Naive thymus-derived CD4-positive, alpha-beta T cell (primary cell): ENCODE results near the gene KIF2A. TPM values are rescaled to one million over a fixed set of nuclear protein-coding genes. Genes with fewer than 3 reads are reported as not detected.

Experiments
- ATAC-seq: fragments of 150-1000 bp; cut with Tn5 transposase; 2 replicates; pipeline ENCODE4 v1.10.0; 2021; ENCODE audit warnings: mild to moderate bottlenecking, moderate library complexity
- CTCF ChIA-PET: fragments of 350-600 bp; sonication (Branson Sonifier 250); formaldehyde crosslinking; loops from one replicate; lab custom pipeline; 2021; ENCODE audit warnings: antibody characterized with exemption; lab: Charles Lee
- POLR2A ChIA-PET: fragments of 350-600 bp; sonication (Branson Sonifier 250); formaldehyde crosslinking; loops from one replicate; lab custom pipeline; 2021; ENCODE audit warnings: antibody characterized with exemption, inconsistent platforms; lab: Charles Lee
- DNase-seq, 9 donors: peaks; one replicate each; pipeline versions ENCODE4 v3.0.0 to v3.0.0-alpha.2; 2020 to 2022; ENCODE audit warnings: mixed read lengths in 1 of 9
- H3K27ac ChIP-seq: one replicate; pipeline ENCODE4 v1.7.0; 2013; ENCODE audit warnings: mild to moderate bottlenecking, low read depth, low read length, moderate library complexity
- H3K27me3 ChIP-seq, 2 donors: one replicate each; pipeline ENCODE4 v1.7.0; 2013; ENCODE audit warnings: low read length in 2 of 2, mild to moderate bottlenecking in 2 of 2, moderate library complexity in 2 of 2; ENCODE audit not compliant: control insufficient read depth in 2 of 2, insufficient read depth in 2 of 2
- H3K36me3 ChIP-seq, 3 experiments: 1 replicate in 2 of 3; 2 replicates in 1 of 3; pipeline ENCODE4 v1.7.0; 2013; ENCODE audit warnings: low read length in 3 of 3, mild to moderate bottlenecking in 3 of 3, moderate library complexity in 1 of 3; ENCODE audit not compliant: insufficient read depth in 3 of 3, control insufficient read depth in 2 of 3
- H3K4me1 ChIP-seq, 2 donors: one replicate each; pipeline ENCODE4 v1.7.0; 2013; ENCODE audit warnings: low read length in 2 of 2, mild to moderate bottlenecking in 2 of 2, moderate library complexity in 1 of 2; ENCODE audit not compliant: control insufficient read depth in 2 of 2, insufficient read depth in 2 of 2
- H3K4me3 ChIP-seq: 2 replicates; pipeline ENCODE4 v1.7.0; 2013; ENCODE audit warnings: mild to moderate bottlenecking, low read length
- H3K9me3 ChIP-seq, 3 experiments: 1 replicate in 2 of 3; 2 replicates in 1 of 3; pipeline ENCODE4 v1.7.0; 2013; ENCODE audit warnings: low read length in 3 of 3; ENCODE audit not compliant: control insufficient read depth in 2 of 3
- H3K27ac Mint-ChIP-seq, 9 donors: one replicate each; pipeline ENCODE4 v1.8.0; 2020 to 2022; ENCODE audit warnings: mixed read lengths in 9 of 9, mild to moderate bottlenecking in 8 of 9, moderate library complexity in 5 of 9, inconsistent platforms in 2 of 9
- H3K27me3 Mint-ChIP-seq, 5 donors: one replicate each; pipeline ENCODE4 v1.8.0; 2021 to 2022; ENCODE audit warnings: mixed read lengths in 5 of 5, mild to moderate bottlenecking in 1 of 5
- H3K36me3 Mint-ChIP-seq, 5 donors: one replicate each; pipeline ENCODE4 v1.8.0; 2020 to 2022; ENCODE audit warnings: mixed read lengths in 5 of 5, mild to moderate bottlenecking in 3 of 5, inconsistent platforms in 1 of 5
- H3K4me1 Mint-ChIP-seq, 7 donors: one replicate each; pipeline ENCODE4 v1.8.0; 2020 to 2022; ENCODE audit warnings: mixed read lengths in 7 of 7, mild to moderate bottlenecking in 3 of 7, inconsistent platforms in 1 of 7
- H3K4me3 Mint-ChIP-seq, 10 donors: one replicate each; pipeline ENCODE4 v1.8.0; 2020 to 2022; ENCODE audit warnings: mild to moderate bottlenecking in 10 of 10, mixed read lengths in 10 of 10, moderate library complexity in 6 of 10, inconsistent platforms in 2 of 10
- H3K9me3 Mint-ChIP-seq, 11 donors: one replicate each; pipeline ENCODE4 v1.8.0; 2020 to 2022; ENCODE audit warnings: mixed read lengths in 11 of 11, mild to moderate bottlenecking in 4 of 11, inconsistent platforms in 1 of 11, moderate library complexity in 1 of 11
- intact Hi-C, 2 donors: fragments of 100-400 bp; cut with micrococcal nuclease; formaldehyde crosslinking; loops; one replicate each; pipeline ENCODE4 v1.15.1; 2023
- polyA plus RNA-seq, 2 donors: library from polyadenylated mRNA; unstranded; fragments of 300-500 nt; fragmentation: Illumina TruSeq; gene quantifications; one replicate each; pipeline ENCODE4 v1.2.3, GENCODE V29; 2021
- total RNA-seq, 6 experiments: library from RNA in 5 of 6; stranded (reverse) in 5 of 6; gene quantifications; 1 replicate in 5 of 6; 2 replicates in 1 of 6; pipeline ENCODE4 v1.2.3 and lab custom pipeline; 2021 to 2026

KIF2A gene
- total and polyA plus RNA-seq, 7 experiments from 2014 or later = 73.5 to 179 (median 142) TPM

DNA sequence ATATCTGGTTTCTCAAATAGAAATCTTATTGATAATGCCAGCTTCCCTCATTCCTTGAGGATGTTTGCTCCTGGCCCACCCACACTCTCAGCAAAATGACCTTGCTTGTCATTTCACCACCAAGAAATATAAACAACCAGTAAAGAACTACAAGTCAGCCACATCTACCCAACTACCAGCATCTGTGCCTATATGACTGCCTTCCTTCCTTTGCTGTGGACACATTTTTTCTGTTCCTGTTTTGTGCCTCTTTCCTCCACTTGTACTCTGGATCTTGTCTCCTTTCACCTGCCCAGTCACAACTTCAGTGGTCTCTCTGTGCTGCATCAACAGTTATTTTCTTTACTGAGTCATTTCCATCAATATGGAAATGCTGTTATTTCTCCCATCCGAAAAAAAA, 20.3 kb downstream of the KIF2A start:
- POLR2A ChIA-PET = no interaction called here
- H3K4me1 Mint-ChIP-seq = peaks cover 48 to 87% (median 82%) of the 10 kb centered on the region in 7 donors

DNA sequence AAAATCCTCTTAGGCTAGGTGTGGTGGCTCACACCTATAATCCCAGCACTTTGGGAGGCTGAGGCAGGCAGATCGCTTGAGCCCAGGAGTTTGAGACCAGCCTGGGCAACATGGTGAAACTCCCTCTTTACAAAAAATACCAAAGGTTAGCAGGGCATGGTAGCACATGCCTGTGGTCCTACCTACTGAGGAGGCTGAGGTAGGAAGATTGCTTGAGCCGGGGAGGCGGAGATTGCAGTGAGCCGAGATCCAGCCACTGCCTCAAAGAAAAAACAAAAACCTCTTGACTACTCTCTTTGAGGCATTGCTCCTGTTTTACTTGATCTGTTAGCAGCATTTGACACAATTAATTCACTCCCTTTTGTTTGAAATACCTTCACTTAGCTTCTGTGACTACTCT, 20.7 kb downstream of the KIF2A start:
- Histone ChIP-seq H3K9me3 (no peaks in the 10 kb centered on the region), H3K36me3 (peaks cover 0 to 3% (median 3%) of the 10 kb centered on the region in 3 experiments), H3K27ac (peak overlapping the region; percentile 31), H3K27me3 (no peaks in the 10 kb centered on the region), H3K4me3 (no peak overlapping the region), H3K4me1 (peaks cover 12 to 34% of the 10 kb centered on the region in 2 donors)
- H3K27me3 Mint-ChIP-seq = no peaks in the 10 kb centered on the region
- intact Hi-C loops = loop anchor here in 1 of 2 donors (2.0 kb wide), 1 partner anchor 16 kb away; no protein-coding TSS in a partner anchor
- peaks cover 45 to 87% (median 79%) of the 10 kb centered on the region in 7 donors for H3K4me1 Mint-ChIP-seq
- no peaks in the 10 kb centered on the region for H3K9me3 Mint-ChIP-seq
- DNase-seq (no peak), ATAC-seq (no peak)
- H3K27ac Mint-ChIP-seq = peak overlapping the region; percentile 21 to 81 (median 44)
- H3K4me3 Mint-ChIP-seq = peak overlapping the region in 6 of 10 donors; percentile 6 to 60 (median 27)
- POLR2A ChIA-PET = no interaction called here
- H3K36me3 Mint-ChIP-seq = peaks cover 0 to 26% (median 15%) of the 10 kb centered on the region in 5 donors
- CTCF ChIA-PET = interaction anchor here (1.8 kb wide), 1 partner anchor 18 kb away, joined by 4 read pairs; no protein-coding TSS in a partner anchor

More for the DNA sequence above, 20.3 kb downstream of the KIF2A start:
- ATAC-seq (no peak), DNase-seq (no peak)
- Histone ChIP-seq H3K4me3 (no peak overlapping the region), H3K27ac (peak overlapping the region; percentile 31), H3K27me3 (no peaks in the 10 kb centered on the region), H3K9me3 (no peaks in the 10 kb centered on the region), H3K4me1 (peaks cover 12 to 34% of the 10 kb centered on the region in 2 donors), H3K36me3 (peaks cover 0 to 7% (median 3%) of the 10 kb centered on the region in 3 experiments)
- intact Hi-C loops = loop anchor here in 1 of 2 donors (2.0 kb wide), 1 partner anchor 16 kb away; no protein-coding TSS in a partner anchor
- H3K27me3 Mint-ChIP-seq = no peaks in the 10 kb centered on the region
- CTCF ChIA-PET = interaction anchor here (1.0 kb wide), 1 partner anchor 34 kb away, joined by 3 read pairs; no protein-coding TSS in a partner anchor
- peaks cover 0 to 30% (median 15%) of the 10 kb centered on the region in 5 donors for H3K36me3 Mint-ChIP-seq
- no peaks in the 10 kb centered on the region for H3K9me3 Mint-ChIP-seq
- H3K27ac Mint-ChIP-seq = peak overlapping the region; percentile 21 to 81 (median 38)
- peak overlapping the region in 8 of 10 donors; percentile 2 to 43 (median 25) for H3K4me3 Mint-ChIP-seq

DNA sequence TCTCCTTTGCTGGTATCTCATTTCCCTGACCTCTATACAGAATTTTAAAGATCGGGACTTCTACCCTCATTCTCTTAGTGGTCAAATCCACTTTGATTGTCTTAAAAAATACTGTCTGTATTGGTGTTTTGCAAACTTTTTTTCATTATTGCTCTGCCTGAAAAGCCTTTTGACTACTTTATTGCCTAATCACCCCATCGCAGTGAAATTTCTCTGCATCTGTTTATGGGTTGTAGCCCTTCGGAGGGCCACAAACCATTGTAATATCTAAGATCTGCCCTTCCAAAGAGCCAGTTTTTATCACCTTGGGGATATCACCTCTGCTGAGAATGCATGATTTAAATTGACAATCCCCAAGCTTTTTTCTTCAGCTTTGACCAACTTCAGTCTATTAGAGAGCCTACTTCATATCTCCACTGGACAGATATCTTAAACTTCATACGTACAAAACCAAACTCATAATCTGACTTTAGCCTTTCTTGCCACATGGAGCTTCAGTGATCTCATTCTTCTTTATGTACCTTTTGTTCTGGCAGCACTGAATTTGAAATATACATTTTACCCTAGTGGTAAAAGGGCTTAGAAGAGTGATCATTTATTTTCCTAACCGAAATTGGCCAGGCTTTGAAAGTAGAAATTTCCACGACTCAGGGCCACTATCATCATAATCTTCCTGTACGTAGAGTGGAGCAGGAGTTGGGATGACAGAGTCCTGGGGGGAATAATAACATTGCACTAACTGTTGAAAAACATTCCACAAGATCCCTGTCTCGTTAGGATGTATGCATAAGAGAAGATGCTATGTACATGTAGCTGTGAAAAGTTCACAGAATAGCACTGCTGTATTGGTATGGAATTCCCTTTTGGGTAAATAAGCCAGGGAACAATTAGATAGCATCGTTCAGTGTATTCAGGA, 21.4 kb downstream of the KIF2A start:
- Histone ChIP-seq H3K4me3 (no peak overlapping the region), H3K9me3 (no peaks in the 10 kb centered on the region), H3K36me3 (no peaks in the 10 kb centered on the region), H3K27ac (no peak overlapping the region), H3K4me1 (peaks cover 12 to 34% of the 10 kb centered on the region in 2 donors), H3K27me3 (no peaks in the 10 kb centered on the region)
- POLR2A ChIA-PET = no interaction called here
- H3K36me3 Mint-ChIP-seq = peaks cover 0 to 23% (median 14%) of the 10 kb centered on the region in 5 donors
- H3K27ac Mint-ChIP-seq = peak overlapping the region; percentile 21 to 81 (median 44)
- peak overlapping the region in 7 of 10 donors; percentile 5 to 60 (median 14) for H3K4me3 Mint-ChIP-seq
- DNase-seq = no peak
- no peak for ATAC-seq
- intact Hi-C loops = loop anchor here in 1 of 2 donors (2.0 kb wide), 1 partner anchor 15 kb away; no protein-coding TSS in a partner anchor
- H3K4me1 Mint-ChIP-seq = peaks cover 45 to 88% (median 79%) of the 10 kb centered on the region in 7 donors
- no peaks in the 10 kb centered on the region for H3K9me3 Mint-ChIP-seq
- CTCF ChIA-PET = interaction anchor here (1.8 kb wide), 1 partner anchor 17 kb away, joined by 4 read pairs; no protein-coding TSS in a partner anchor
- no peaks in the 10 kb centered on the region for H3K27me3 Mint-ChIP-seq

DNA sequence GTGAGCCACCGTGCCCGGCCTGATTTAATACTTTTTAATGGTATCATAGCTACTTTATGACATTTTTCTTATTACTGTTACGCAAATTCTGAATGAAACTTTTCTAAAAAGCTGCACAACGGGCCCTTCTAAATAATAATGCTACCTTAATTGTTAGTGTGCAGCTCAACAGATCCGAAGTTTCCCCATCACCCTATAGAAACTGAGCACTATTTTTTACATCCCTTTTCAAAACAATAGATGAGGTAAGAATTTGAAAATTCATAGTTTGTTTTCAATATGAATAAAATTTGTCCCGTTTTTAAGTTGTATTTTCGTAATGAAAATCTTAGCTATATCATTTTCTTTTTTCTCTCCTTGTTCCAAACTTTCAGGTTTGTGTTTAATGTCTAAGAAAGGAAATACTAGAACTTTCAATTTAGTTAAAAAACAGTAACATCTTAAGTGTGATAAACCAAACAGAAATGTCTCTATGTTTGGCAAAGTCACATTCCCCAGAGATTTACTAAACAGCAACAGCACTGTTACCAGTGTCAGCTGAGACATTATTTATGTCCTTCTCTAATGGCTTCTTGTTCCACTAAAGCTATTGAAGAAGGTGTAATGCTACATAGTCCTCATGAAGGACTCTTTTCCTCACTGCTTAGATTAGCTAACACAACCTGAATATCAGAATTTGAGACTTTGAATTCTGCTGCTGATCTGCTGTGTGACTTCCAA, 22.9 kb downstream of the KIF2A start:
- Mint-ChIP-seq H3K36me3 (peaks cover 0 to 30% (median 12%) of the 10 kb centered on the region in 5 donors), H3K4me3 (peak overlapping the region in 7 of 10 donors; percentile 3 to 39 (median 12)), H3K4me1 (peaks cover 55 to 94% (median 85%) of the 10 kb centered on the region in 7 donors), H3K9me3 (no peaks in the 10 kb centered on the region), H3K27me3 (no peaks in the 10 kb centered on the region), H3K27ac (peak overlapping the region in 8 of 9 donors; percentile 3 to 81 (median 36))
- DNase-seq (no peak), ATAC-seq (no peak)
- Histone ChIP-seq H3K9me3 (no peaks in the 10 kb centered on the region), H3K27me3 (no peaks in the 10 kb centered on the region), H3K27ac (no peak overlapping the region), H3K4me1 (peaks cover 15 to 43% of the 10 kb centered on the region in 2 donors), H3K4me3 (no peak overlapping the region), H3K36me3 (peaks cover 0 to 6% (median 0%) of the 10 kb centered on the region in 3 experiments)
- CTCF ChIA-PET = interaction anchor here (0.5 kb wide), 1 partner anchor 33 kb away, joined by 4 read pairs; no protein-coding TSS in a partner anchor
- POLR2A ChIA-PET = interaction anchor here (1.2 kb wide), 1 partner anchor 9 kb away, joined by 4 read pairs; no protein-coding TSS in a partner anchor
- intact Hi-C loops = loop anchor here in 1 of 2 donors (1.0 kb wide), 1 partner anchor 21 kb away; no protein-coding TSS in a partner anchor

DNA sequence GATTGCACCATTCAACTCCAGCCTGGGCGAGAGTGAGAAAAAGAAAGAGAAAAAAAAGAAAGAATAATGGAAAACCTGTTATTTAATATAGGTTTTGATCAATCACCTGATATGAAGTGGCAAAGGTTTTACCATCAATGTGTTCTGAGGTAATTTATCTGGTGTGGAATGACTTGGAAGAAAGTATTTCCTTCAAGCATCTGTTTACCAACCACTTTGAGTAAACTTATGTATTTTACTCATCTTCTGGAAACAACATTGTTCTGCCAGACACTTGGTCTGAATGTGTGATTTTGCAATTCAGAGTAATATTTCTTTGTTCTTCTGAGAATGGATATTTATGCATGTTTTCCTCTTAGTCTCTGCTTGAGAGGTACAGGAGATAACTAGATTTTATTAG, 24.3 kb downstream of the KIF2A start:
- H3K36me3 ChIP-seq = peaks cover 0 to 14% (median 0%) of the 10 kb centered on the region in 3 experiments
- H3K27ac Mint-ChIP-seq = peak overlapping the region in 8 of 9 donors; percentile 35 to 81 (median 45)
- no peaks in the 10 kb centered on the region for H3K9me3 ChIP-seq
- no peak overlapping the region for H3K4me3 ChIP-seq
- H3K36me3 Mint-ChIP-seq = peaks cover 0 to 28% (median 6%) of the 10 kb centered on the region in 5 donors
- H3K27ac ChIP-seq = no peak overlapping the region
- ChIA-PET POLR2A (no interaction called here), CTCF (no interaction called here)
- H3K4me1 Mint-ChIP-seq = peaks cover 53 to 94% (median 88%) of the 10 kb centered on the region in 7 donors
- H3K9me3 Mint-ChIP-seq = no peaks in the 10 kb centered on the region
- no peaks in the 10 kb centered on the region for H3K27me3 ChIP-seq
- H3K4me1 ChIP-seq = peaks cover 9 to 43% of the 10 kb centered on the region in 2 donors
- DNase-seq (no peak), ATAC-seq (no peak)
- intact Hi-C loops = loop anchor here in 1 of 2 donors (2.0 kb wide), 1 partner anchor 74 kb away; no protein-coding TSS in a partner anchor
- no peaks in the 10 kb centered on the region for H3K27me3 Mint-ChIP-seq
- H3K4me3 Mint-ChIP-seq = peak overlapping the region in 2 of 10 donors; percentile 9 to 24
